ENCODE data around the gene SUN5. TPM values are rescaled to one million over a fixed set of nuclear protein-coding genes. Genes with fewer than 3 reads are reported as not detected.

SUN5 gene
- polyA plus RNA-seq, 4 donors, result not detected

DNA sequence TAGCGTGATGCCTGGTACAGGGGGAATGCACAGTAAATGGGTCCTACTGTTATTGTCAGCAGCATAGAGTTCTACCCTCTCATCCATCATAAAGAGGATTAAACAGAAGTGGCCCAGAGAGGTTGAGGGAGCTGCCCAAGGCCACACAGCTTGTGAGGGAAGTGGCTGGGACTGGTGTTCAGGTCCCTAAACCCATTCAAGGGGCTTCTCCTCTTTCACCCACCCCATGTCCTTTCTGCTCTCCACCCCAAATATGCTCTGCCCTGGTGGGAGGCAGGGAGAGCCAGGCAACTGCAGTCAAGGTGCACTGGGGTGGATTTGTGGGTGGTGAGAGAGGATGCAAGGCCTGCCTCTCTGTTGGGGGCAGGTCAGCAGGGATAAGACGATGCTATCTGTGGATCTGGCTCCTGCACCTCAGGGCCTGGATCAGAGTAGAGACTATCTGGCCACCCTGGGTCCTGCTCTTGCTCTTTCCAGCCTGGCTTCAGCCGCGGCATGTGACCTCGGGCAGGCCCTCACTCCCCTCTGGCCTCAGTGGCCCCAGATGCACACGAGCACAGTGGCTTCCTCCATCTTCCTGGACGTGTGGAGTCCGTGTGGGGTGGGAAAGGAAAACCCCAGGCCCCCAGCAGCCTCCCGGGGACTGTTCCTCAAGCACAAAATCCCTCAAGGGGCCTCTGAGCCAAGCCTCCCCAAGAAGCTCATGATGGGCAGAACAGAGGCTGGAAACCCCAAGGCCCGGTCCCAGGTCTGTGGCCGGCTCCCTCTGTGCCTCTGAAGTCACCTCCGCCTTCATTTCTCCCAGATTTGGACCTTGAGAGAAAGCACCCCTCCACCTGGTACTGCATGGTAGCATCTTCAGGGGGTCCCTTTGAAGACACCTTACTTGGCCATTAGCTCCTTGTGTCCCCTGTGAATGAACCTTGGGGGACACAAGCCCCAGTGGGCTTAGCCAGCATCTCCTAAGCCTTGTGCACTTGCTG, 23.8 kb upstream of the SUN5 start:
- no peak for DNase-seq (ENCODE audit: low read depth in 4 of 4, low spot score in 3 of 4)

DNA sequence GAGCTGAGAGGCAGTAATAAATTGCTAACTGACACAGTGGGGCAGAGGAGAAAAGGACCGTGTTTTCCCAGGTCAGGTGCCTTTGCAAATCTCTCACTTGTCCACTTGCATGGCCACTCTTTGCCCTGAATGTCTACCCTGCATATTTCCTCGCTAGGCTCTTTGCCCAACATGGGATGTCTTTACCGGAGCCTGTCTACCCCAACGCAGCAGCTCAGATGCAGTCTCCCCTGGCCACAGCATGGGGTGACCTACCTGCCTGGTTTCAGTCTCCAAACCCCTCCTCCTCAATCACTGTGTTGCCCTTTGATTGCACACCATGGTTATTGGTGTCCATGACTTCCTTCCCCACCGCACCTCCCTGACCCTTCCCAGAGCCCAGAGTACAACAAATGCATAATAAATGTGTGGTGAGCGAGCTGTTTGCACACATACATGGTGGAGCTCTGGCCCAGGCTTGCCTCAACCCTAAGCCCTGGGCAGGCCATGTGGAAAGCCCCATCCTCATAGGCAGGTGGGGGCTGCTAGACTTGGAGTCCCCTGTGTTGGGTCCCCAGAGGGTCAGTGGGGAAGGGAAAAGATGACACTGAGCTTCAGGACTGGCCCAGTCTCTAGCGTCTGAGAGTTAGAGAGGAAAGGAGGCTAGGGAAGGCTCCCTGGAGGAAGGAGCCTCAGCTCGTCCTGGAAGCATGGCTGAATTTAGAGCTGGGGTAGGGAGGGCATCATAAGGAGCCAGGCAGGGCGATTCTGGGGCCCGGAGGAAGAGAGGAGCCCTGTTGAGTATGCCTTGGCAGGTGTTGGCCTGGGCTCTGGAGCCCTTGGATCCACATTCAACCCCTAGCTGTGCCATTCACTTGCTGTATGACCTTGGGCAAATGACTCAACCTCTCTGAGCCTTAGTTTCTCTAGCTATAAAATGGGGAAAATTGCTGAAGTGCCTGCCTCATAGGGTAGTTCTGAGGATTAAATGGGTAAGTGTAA, 22.8 kb upstream of the SUN5 start:
- DNase-seq (ENCODE audit: low read depth in 4 of 4, low spot score in 3 of 4), result no peak

DNA sequence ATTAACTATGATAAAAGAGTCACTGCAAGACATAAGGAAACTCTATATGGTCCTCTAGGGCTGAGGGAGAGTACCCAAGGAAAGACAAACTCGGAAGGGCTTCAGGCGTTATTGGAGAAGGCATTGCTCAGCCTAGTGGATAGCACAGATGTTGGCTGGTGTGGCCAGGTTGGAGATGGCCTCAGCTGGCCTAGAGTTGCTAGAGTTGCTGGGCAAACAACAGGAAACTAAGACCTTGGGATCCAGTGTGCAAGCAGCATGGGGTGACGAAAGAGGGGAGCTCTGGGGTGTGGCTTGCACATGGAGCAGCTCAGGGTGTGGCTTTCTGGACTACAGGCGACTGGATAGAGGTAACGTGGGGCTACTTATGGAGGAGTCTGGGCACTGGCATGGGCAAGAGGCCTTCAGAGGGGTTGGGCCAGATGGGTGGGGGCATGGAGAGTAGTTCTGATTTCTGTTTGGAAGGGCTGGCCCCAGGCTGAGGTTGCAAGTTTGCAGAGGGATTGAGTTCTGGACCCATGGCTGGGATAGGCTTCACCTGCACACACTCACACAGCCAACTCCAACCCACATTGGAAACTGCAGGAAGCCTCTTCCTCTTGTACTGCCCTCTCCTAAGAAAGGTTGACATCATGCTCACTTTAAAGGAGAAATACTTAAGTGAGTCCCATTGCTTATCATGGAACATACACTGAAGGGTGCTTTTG, 22.0 kb upstream of the SUN5 start:
- no peak for DNase-seq (ENCODE audit: low read depth in 4 of 4, low spot score in 3 of 4)

DNA sequence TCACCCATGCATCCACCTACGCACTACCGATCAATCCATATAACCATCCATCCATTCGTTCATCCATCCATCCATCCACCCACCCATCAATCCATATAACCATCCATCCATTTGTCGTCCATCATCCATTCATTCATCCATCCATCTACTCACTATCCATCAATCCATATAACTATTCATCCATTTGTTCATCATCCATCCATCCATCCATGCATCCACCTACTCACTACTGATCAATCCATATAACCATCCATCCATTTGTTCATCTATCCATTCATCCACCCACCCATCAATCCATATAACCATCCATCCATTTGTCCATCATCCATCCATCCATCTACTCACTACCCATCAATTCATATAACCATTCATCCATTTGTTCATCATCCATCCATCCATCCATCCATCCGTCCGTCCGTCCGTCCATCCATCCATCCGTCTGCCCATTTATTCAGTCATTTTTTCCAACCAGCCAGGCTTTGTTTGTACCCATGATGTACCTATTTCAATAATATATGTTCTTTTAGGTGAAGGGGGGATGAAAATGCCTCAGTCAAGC, 21.2 kb upstream of the SUN5 start:
- no peak for DNase-seq (ENCODE audit: low read depth in 4 of 4, low spot score in 3 of 4)

DNA sequence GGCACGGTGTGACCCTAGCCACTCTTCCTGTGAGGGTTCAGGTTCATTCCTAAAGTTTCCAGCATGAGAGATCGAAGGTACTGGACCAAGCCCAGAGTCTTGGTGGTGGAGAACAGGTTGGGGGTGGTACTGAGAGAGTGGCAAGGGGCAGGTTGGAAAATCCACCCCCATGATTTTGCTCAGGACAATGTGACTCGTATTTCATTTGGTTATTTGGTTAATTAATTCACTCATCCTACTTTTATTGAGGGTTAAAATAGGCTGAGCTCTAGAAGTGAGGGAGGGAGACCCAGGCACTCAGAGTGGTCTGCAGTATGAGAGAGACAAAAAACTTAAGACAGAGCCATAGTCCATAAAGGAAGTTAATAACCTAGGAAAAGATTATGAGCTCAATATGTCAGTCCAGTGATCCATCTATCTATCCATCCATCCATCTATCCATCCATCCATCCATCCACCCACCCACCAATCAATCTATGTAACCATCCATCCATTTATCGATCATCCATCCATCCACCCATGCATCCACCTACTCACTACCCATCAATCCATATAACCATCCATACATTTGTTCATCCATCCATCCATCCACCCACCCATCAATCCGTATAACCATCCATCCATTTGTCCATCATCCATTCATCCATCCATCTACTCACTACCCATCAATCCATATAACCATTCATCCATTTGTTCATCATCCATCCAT, 20.5 kb upstream of the SUN5 start:
- DNase-seq (ENCODE audit: low read depth in 4 of 4, low spot score in 3 of 4), result no peak

DNA sequence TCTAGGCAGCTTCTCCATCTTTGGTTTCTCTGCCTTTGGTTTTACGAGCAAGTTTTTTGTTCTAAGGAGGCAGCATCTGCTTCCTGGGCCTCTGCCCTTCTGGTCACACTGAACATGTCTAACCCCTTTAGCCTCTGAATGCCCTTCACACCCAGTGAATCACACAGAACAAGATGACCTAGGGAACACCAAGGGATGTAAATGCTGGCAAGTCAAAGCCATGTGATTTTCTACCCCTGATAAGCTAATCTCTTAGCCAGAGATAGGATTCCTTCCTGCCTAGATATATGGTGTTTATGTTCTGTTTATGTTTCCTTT, 20.0 kb upstream of the SUN5 start:
- no peak for DNase-seq (ENCODE audit: low read depth in 4 of 4, low spot score in 3 of 4)

DNA sequence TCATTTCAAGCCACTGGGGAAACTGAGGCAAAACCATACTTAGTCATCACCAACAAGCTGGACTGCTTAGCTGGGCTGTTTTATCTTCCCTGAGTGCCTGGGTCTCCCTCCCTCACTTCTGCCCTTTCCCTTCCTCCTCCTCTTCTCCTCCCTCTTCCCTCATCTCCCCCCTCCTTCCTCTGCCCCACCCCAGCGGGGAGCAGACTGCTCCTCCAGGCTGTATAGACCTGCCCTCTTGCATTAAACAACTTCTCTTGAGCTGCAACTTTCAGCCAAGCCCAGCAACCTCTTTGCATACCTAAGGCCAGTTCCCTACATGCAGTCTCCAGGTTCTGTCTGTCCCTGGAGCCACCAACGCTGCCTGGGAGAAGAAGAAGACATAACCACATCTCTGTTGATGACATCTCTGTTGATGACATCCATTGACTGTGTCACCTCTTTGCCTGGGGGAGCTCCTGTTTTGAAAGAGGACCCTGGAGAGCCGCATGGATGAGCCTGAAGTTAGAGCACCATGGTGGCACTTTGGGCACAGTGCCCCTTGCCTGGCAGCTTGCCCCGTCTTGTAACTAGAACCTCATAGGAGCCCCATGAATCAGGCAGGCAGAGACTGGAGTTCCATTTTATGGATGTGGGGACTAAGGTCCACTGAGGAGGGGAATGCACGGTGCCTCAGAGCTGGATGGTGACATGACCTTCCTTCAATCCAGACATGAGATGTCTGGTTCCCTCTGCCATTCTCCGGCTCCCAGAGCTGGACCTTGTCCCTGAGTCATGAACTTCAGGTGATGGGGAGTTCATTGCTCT, 19.4 kb upstream of the SUN5 start:
- no peak for DNase-seq (ENCODE audit: low read depth in 4 of 4, low spot score in 3 of 4)

DNA sequence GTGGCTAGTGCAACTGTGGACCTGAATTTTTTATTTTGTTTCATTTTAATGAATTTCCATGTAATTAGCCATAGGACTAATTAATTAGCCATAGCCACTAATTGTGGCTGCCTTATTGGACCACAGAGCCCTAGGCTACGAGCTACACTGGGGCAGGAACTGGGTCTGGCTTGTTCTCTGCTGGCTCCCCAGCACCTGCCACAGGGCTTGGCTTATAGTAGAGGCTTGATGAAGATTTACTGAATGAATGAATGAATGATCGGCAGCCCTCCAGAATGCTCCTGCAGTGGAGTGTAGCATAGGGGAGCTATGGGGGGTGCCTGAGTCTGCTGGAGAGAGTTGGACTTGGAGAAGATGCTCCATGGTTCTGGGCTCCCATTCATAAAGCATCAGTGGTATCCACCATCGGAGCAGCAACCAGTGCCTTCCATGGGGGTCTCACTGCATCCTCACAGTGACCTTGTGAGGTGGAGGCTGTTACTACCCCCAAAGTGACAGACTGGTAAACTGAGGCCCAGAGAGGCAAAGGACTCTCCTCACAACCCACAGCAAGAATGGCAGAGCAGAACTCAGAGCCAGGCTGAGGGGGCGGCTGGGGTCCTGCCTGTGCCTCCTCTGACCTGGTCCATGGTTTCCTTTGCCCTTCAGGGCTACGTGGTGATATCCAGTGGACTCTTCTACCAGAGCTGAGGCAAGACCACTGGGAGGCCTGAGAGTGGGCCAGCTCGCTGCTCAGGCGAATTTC, 18.6 kb upstream of the SUN5 start:
- DNase-seq (ENCODE audit: low read depth in 4 of 4, low spot score in 3 of 4), result no peak

DNA sequence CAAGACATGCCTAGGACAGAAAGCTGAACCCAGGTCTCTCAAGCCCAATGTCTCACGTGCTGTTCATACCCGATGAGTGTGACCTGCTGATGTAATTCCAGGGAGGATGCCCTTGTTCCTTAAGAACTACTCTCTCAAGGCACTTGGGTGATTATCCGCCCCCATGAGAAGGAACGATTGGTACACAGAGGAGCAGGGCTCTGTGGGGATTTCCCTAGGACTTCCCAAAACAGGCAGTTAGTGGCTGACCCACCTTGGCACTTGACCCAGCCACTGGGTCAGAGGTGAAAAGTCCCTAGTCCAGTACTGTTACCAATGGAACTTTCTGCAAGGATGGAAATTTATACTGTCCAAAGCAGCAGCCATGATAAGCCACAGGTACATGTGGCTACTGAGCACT, 18.1 kb upstream of the SUN5 start:
- no peak for DNase-seq (ENCODE audit: low read depth in 4 of 4, low spot score in 3 of 4)

DNA sequence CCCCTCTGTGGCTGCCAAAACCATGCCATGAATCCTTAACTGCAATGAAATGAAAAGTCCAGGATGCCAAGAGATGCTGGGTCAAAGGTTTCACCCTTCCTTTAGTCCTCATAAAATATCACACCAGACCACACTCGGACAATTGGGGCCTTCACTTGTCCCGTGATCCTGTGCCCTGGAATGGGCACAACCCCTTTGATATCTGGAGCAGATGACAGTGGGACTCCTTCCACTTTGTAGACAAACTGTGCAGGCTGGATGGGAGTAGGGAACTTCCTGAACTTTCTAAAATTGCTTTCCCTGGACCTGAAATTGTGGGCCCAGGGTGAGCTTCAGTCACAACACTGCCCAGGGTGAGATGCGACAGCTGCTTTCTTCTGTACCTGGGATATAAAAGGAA, 17.6 kb upstream of the SUN5 start:
- DNase-seq (ENCODE audit: low read depth in 4 of 4, low spot score in 3 of 4), result no peak

DNA sequence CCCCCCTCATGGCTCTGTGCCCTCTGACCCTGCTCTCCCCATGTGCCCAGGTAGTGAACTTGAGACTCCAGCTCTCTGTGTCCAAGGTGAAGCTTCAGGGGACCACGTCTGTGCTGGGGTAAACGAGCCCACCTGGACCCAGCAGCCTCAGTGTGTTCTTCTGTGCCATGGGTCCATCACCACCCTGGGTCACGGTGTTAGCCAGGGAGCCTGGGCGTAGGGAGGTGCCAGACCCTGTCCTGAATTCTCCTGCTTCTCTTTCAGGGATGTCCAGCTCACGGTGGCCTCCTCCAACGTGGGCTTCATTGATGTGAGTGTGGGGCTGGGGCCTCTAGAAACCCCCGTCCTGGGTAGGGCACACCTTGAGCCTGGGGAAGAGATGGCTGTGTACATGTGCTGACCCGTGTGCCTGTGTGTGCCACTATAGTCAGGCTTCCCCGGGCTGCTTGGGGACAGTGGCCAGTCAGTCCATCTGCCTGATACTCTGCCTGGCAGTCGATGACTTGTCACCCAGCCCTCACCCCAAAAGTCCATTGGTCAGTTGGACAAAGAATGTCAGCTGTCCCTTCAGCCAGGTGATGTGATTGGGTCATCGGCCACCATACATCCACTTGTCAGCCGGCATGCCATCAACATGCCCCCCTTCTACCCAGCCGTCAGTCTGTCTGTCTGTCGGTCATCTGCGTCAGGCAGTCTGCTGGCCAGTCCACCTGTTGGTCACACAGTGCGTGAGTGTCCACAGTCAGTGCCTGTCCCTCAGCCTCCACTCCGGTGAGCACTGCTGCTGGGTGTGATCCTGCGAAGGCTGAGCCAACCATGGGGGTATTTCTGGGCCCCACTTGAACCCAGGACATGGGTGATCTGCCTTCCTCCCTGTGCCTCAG, 16.3 kb upstream of the SUN5 start:
- DNase-seq (ENCODE audit: low read depth in 4 of 4, low spot score in 3 of 4), result no peak

DNA sequence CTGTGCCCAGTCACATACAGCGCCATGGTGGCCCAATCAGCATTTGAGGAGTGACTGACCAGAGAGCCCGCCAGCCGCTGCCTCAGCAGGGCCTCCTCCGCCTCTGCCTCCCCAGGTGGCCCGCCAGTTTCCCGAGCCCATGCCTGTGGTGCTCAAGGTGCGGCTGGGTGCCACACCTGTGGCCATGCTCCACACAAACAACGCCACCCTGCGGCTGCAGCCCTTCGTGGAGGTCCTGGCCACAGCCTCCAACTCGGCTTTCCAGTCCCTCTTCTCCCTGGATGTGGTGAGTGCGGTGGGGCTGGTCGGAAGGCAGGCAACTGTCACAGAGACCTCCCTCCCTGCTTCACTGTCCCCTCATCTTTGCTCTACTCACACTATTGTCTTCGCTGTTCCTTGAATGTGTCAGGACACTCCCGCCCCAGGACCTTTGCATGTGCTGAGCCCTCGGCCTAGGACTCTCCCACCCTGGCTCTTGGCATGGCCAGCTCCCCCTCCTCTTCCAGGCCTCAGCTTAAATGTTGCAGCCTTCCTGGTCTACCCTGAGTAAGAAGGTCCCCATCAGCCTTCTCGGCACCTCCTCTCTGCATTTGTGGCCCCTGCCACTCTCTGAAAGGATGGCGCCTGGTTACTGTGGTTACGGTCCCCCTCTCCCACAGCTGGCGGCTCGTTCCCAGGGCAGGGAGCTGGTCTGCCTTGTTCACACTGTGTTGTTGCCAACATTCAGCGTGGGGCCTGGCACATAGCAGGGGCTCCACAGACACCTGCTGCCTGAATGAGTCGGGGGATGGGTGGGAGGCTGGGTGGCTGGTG, 15.4 kb upstream of the SUN5 start:
- DNase-seq (ENCODE audit: low read depth in 4 of 4, low spot score in 3 of 4), result no peak

DNA sequence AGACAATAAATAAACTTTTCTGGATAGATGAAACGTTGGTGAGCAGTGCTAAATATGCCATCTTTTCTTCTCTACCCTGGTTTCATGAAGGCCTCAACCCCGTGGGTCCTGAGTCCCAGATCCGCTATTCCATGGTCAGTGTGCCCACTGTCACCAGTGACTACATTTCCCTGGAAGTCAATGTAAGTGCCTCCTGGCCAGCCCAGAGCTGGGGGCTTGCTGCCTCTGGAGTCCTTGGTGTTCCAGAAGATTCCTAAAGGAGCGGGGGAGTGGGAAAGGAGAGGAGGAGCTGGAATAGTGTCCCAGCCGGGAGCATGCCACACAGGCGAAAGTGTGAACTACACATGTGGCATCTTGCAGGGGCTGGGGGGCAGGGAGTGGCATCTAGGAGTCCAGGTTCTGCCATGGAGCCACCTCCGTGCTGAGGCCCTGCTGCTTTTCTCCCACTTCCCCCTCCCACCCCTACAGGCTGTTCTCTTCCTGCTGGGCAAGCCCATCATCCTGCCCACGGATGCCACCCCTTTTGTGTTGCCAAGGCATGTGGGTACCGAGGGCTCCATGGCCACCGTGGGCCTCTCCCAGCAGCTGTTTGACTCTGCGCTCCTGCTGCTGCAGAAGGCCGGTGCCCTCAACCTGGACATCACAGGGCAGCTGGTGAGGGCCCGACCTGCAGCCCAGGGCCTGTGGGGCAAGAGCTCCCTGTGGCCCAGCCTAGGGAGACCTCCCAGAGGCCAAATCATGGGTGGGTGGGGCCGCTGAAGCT, 14.1 kb upstream of the SUN5 start:
- DNase-seq (ENCODE audit: low read depth in 4 of 4, low spot score in 3 of 4), result no peak

DNA sequence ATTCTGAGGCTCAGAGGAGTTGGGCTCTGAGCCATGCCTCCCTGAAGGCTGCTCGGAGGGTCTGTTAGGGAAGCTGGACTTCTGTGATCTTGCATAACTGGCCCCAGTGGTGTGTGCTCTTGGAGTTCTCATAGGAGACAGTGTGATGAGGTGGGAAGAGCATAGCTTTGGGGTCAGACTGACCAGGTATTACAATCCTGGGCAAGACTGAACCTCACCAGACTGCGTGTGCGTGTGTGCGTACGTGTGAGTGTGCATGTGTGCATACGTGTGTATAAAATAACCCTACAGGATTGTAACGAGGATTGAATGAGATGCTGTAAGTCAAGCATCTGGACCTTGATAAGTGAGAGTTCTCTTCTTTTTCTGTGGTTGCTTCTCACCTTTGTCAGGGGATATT, 13.3 kb upstream of the SUN5 start:
- no peak for DNase-seq (ENCODE audit: low read depth in 4 of 4, low spot score in 3 of 4)

DNA sequence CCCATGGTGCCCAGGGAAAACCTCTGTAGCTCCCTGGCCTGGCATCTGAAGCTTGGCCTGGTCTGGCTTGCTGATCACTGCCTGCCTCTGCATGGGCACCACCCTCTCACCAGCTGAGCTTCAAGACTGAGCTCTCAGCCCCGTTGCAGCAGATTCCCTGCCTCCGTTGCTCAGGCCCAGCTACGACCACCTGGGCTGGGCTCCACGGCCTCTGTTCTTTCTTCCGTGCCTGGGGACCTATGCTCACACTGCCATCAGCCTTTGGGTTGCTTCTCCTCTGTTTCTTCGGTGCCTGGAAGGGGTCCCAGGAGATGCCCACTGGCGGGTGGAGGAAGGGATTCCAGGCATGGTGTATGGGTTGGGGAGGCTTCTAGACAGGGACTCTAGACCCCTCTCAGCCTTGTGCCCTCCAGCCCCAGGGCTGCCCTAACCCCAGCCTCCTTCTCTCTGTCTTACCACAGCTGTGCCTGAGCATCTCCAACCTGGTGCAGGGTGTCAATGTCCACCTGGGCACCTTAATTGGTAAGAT, 12.4 kb upstream of the SUN5 start:
- DNase-seq (ENCODE audit: low read depth in 4 of 4, low spot score in 3 of 4), result no peak

Measured in right renal pelvis (tissue), 4 donors.